H1 (cell line): ENCODE measurements around the gene ADAMTS4. TPM values are rescaled to one million over a fixed set of nuclear protein-coding genes. Genes with fewer than 3 reads are reported as not detected.

Experiments
- CTCF ChIA-PET: fragments of 300-600 bp; sonication (Branson Sonifier 250); formaldehyde crosslinking; loops from one replicate; lab custom pipeline; 2021; ENCODE audit not compliant: partially characterized antibody; lab: Charles Lee
- POLR2A ChIA-PET: fragments of 300-600 bp; sonication (Branson Sonifier 250); formaldehyde crosslinking; loops from one replicate; lab custom pipeline; 2021; ENCODE audit warnings: inconsistent platforms; ENCODE audit not compliant: partially characterized antibody; lab: Charles Lee
- DNase-seq, 2 experiments: peaks; one replicate each; pipeline versions ENCODE4 v3.0.0 to v3.0.0-alpha.2; 2010 to 2022; ENCODE audit warnings: low spot score in 2 of 2, low read depth in 1 of 2, mixed read lengths in 1 of 2
- FAIRE-seq: peaks from 2 replicates; lab custom pipeline; 2011; peaks lifted over from hg19 to GRCh38; lab: Jason Lieb, UNC
- H2AFZ ChIP-seq: 2 replicates; pipeline ENCODE4 v1.8.1; 2012; ENCODE audit warnings: low read length, inconsistent platforms
- H2AK5ac ChIP-seq: 2 replicates; pipeline ENCODE4 v1.6.1; 2013; ENCODE audit warnings: low read depth, low read length
- H2BK120ac ChIP-seq: replicated peaks from 2 replicates; pipeline ENCODE3; 2013; ENCODE audit warnings: low read depth, low read length, inconsistent platforms
- H2BK12ac ChIP-seq: 2 replicates; pipeline ENCODE4 v1.6.1; 2013; ENCODE audit warnings: low read depth, low read length
- H2BK15ac ChIP-seq: 2 replicates; pipeline ENCODE4 v1.6.1; 2013; ENCODE audit warnings: low read length
- H2BK20ac ChIP-seq: 2 replicates; pipeline ENCODE4 v1.6.1; 2013; ENCODE audit warnings: low read length
- H2BK5ac ChIP-seq: 2 replicates; pipeline ENCODE4 v1.6.1; 2013; ENCODE audit warnings: low read depth, low read length
- H3K14ac ChIP-seq: 2 replicates; pipeline ENCODE4 v1.6.1; 2013; ENCODE audit warnings: inconsistent platforms; ENCODE audit not compliant: insufficient read length
- H3K18ac ChIP-seq: 2 replicates; pipeline ENCODE4 v1.6.1; 2013; ENCODE audit warnings: low read length; ENCODE audit errors: extremely low read depth
- H3K23ac ChIP-seq: 2 replicates; pipeline ENCODE4 v1.6.1; 2013; ENCODE audit warnings: inconsistent platforms; ENCODE audit not compliant: insufficient read length
- H3K23me2 ChIP-seq: 2 replicates; pipeline ENCODE4 v1.6.1; 2013; ENCODE audit warnings: low read depth, low read length
- H3K27ac ChIP-seq: 2 replicates; pipeline ENCODE4 v1.6.1; 2011; ENCODE audit warnings: low read depth, low read length, inconsistent platforms
- H3K27me3 ChIP-seq, 4 experiments: replicated peaks in 1 of 4; 1 replicate in 1 of 4; 2 replicates in 3 of 4; pipeline versions ENCODE4 v1.6.1 to v1.8.1; 2011 to 2013; ENCODE audit warnings: low read length in 3 of 4, mild to moderate bottlenecking in 3 of 4, inconsistent platforms in 2 of 4, mixed read lengths in 2 of 4, moderate library complexity in 1 of 4; ENCODE audit not compliant: control insufficient read depth in 3 of 4, insufficient read depth in 3 of 4; ENCODE audit errors: extremely low read depth in 1 of 4
- H3K36me3 ChIP-seq, 4 experiments: 2 replicates each; pipeline versions ENCODE4 v1.6.1 to v1.8.1; 2011 to 2013; ENCODE audit warnings: mild to moderate bottlenecking in 4 of 4, low read length in 3 of 4, moderate library complexity in 2 of 4, control low read depth in 1 of 4, inconsistent platforms in 1 of 4; ENCODE audit not compliant: insufficient read depth in 4 of 4, control insufficient read depth in 2 of 4
- H3K4ac ChIP-seq: replicated peaks from 2 replicates; pipeline ENCODE3; 2013; ENCODE audit warnings: low read length, low read depth, mixed read lengths, inconsistent platforms; ENCODE audit not compliant: insufficient read length
- H3K4me1 ChIP-seq, 4 experiments: replicated peaks in 1 of 4; 1 replicate in 1 of 4; 2 replicates in 3 of 4; pipeline versions ENCODE4 v1.6.1 to v1.8.1; 2011 to 2013; ENCODE audit warnings: low read length in 3 of 4, inconsistent platforms in 2 of 4, mixed read lengths in 1 of 4; ENCODE audit not compliant: insufficient read depth in 4 of 4, control insufficient read depth in 3 of 4
- H3K4me2 ChIP-seq, 2 experiments: 2 replicates each; pipeline versions ENCODE4 v1.6.1 to v1.8.1; 2011 to 2013; ENCODE audit warnings: low read depth in 2 of 2, low read length in 2 of 2, control low read depth in 1 of 2, inconsistent platforms in 1 of 2, mild to moderate bottlenecking in 1 of 2; ENCODE audit not compliant: insufficient read depth in 1 of 2
- H3K4me3 ChIP-seq, 4 experiments: fragments of 200-600, 300-600 bp in 1 of 4; sonication (generic), shearing (Covaris generic), sonication (Bioruptor Twin) in 1 of 4; 2 replicates each; pipeline versions ENCODE4 v1.5.1 to v1.8.1; 2011 to 2016; ENCODE audit warnings: low read length in 4 of 4, low read depth in 3 of 4, control low read depth in 2 of 4, inconsistent platforms in 2 of 4, mild to moderate bottlenecking in 2 of 4, mixed read lengths in 1 of 4, moderate library complexity in 1 of 4; ENCODE audit not compliant: insufficient read depth in 2 of 4; ENCODE audit errors: extremely low read depth in 1 of 4
- H3K56ac ChIP-seq: replicated peaks from 2 replicates; pipeline ENCODE3; 2013; ENCODE audit warnings: low read depth, mild to moderate bottlenecking, mixed read lengths, low read length, inconsistent platforms; ENCODE audit not compliant: insufficient read length
- H3K79me1 ChIP-seq: 2 replicates; pipeline ENCODE4 v1.6.1; 2013; ENCODE audit warnings: low read depth, low read length, control low read depth
- H3K79me2 ChIP-seq, 2 experiments: 2 replicates each; pipeline versions ENCODE4 v1.6.1 to v1.8.1; 2012 to 2013; ENCODE audit warnings: low read length in 2 of 2, mild to moderate bottlenecking in 2 of 2, inconsistent platforms in 1 of 2; ENCODE audit not compliant: insufficient read depth in 2 of 2, control insufficient read depth in 1 of 2
- H3K9ac ChIP-seq, 4 experiments: replicated peaks in 1 of 4; 1 replicate in 1 of 4; 2 replicates in 3 of 4; pipeline versions ENCODE4 v1.6.1 to v1.8.1; 2011 to 2013; ENCODE audit warnings: low read depth in 3 of 4, low read length in 3 of 4, control low read depth in 2 of 4, mild to moderate bottlenecking in 2 of 4, moderate library complexity in 2 of 4, inconsistent platforms in 1 of 4; ENCODE audit errors: extremely low read depth in 1 of 4
- H3K9me3 ChIP-seq, 2 experiments: 2 replicates each; pipeline versions ENCODE4 v1.6.1 to v1.8.1; 2012 to 2013; ENCODE audit warnings: mild to moderate bottlenecking in 2 of 2, moderate library complexity in 2 of 2, control low read depth in 1 of 2, inconsistent platforms in 1 of 2, low read depth in 1 of 2, low read length in 1 of 2, mixed read lengths in 1 of 2; ENCODE audit not compliant: insufficient read depth in 2 of 2
- H4K20me1 ChIP-seq, 2 experiments: replicated peaks in 1 of 2; 2 replicates each; pipeline versions ENCODE3 to v1.8.1; 2011 to 2013; ENCODE audit warnings: inconsistent platforms in 2 of 2, low read length in 2 of 2, mild to moderate bottlenecking in 1 of 2; ENCODE audit not compliant: insufficient read depth in 2 of 2, control insufficient read depth in 1 of 2
- H4K5ac ChIP-seq: 2 replicates; pipeline ENCODE4 v1.6.1; 2013; ENCODE audit warnings: low read length, low read depth, mixed read lengths, inconsistent platforms; ENCODE audit not compliant: insufficient read length
- H4K8ac ChIP-seq: 2 replicates; pipeline ENCODE4 v1.8.0; 2013; ENCODE audit warnings: mild to moderate bottlenecking, moderate library complexity, low read length, inconsistent platforms; ENCODE audit not compliant: insufficient read depth; ENCODE audit errors: extremely low read depth
- H4K91ac ChIP-seq: replicated peaks from 2 replicates; pipeline ENCODE3; 2013; ENCODE audit warnings: low read length, mixed read lengths, inconsistent platforms; ENCODE audit not compliant: insufficient read length
- CHD2 ChIP-seq: IDR thresholded peaks from 2 replicates; pipeline ENCODE4 v1.6.1; 2012; ENCODE audit warnings: low read length, improper control_type of control experiment
- FOSL1 ChIP-seq: IDR thresholded peaks from 2 replicates; pipeline ENCODE4 v1.6.1; 2011; ENCODE audit warnings: mild to moderate bottlenecking, low read depth, low read length, moderate library complexity; ENCODE audit not compliant: insufficient read depth
- SIRT6 ChIP-seq: IDR thresholded peaks from one replicate; pipeline ENCODE4 v1.7.1; 2012; ENCODE audit warnings: low read length, inconsistent platforms
- WGBS, 2 experiments: shearing (Covaris generic) in 1 of 2; methylation state at CpG; one replicate each; pipeline versions ENCODE4 v1.1.6 to v1.1.7; 2013 to 2015; ENCODE audit warnings: low lambda C conversion rate in 2 of 2, mixed read lengths in 2 of 2, inconsistent platforms in 1 of 2, low coverage in 1 of 2, missing lambda C conversion rate in 1 of 2; ENCODE audit not compliant: insufficient replicate concordance in 2 of 2, insufficient coverage in 1 of 2, insufficient read length in 1 of 2; ENCODE audit errors: extremely low coverage in 1 of 2, missing lambda C conversion rate in 1 of 2; 5-methylcytosine and 5-hydroxymethylcytosine counted together
- polyA plus RNA-seq, 7 experiments: library from polyadenylated mRNA; depleted of rRNA in 3 of 7; stranded (reverse) in 5 of 7; unstranded in 2 of 7; fragments of >200 nt in 5 of 7; fragments of 200-250 nt in 2 of 7; gene quantifications; 1 replicate in 5 of 7; 2 replicates in 1 of 7; 4 replicates in 1 of 7; pipeline versions ENCODE4 v1.2.1 to v1.2.3, GENCODE V29; 2011 to 2013; ENCODE audit warnings: missing spikeins in 2 of 7, mixed read lengths in 2 of 7
- total RNA-seq: library from RNA; stranded (reverse); fragmentation: NEBNext Ultra II Directional; extraction: Animal tissue kit (Norgen Biotek cat#: 25700); gene quantifications from 2 replicates; pipeline ENCODE4 v1.2.1, GENCODE V29; 2021

The ADAMTS4 gene
- total and polyA plus RNA-seq, 2 of the 8 experiments (the other 6 are each of a cell fraction or from before 2014, with no cell fraction given) = 4.6 to 7.2 TPM

GRCh38 chr1:161145832-161146231 is 53.0 kb downstream of the ADAMTS4 start:
- no peak overlapping the region for H2AFZ ChIP-seq
- H3K14ac ChIP-seq = no peak overlapping the region
- no peak overlapping the region for H2BK15ac ChIP-seq
- H2BK20ac ChIP-seq = no peak overlapping the region
- no peak overlapping the region for H2BK5ac ChIP-seq
- H3K23me2 ChIP-seq = no peaks in the 10 kb centered on the region
- no peak overlapping the region for H2BK120ac ChIP-seq
- no peak overlapping the region for H3K23ac ChIP-seq
- H3K4ac ChIP-seq = no peak overlapping the region
- H4K5ac ChIP-seq = no peak overlapping the region
- no peaks in the 10 kb centered on the region for H4K20me1 ChIP-seq
- no peak overlapping the region for H2AK5ac ChIP-seq
- no peaks in the 10 kb centered on the region for H3K4me1 ChIP-seq
- CTCF ChIA-PET = interaction anchor here (0.6 to 1.3 kb wide), 3 partner anchors 10 to 44 kb away, joined by 3 to 4 read pairs (median 3); partner anchors contain the start of gene PPOX
- no peaks in the 10 kb centered on the region for H3K36me3 ChIP-seq
- H3K4me2 ChIP-seq = no peak overlapping the region
- WGBS, 2 experiments = 81% methylated on average over 3 of the region's 3 CpGs; no CpG with 5 or more reads in 1 of the 2 experiments
- no peaks in the 10 kb centered on the region for H3K79me1 ChIP-seq
- H3K18ac ChIP-seq = no peak overlapping the region
- no peak overlapping the region for H4K8ac ChIP-seq
- H3K9me3 ChIP-seq = no peaks in the 10 kb centered on the region
- TF ChIP-seq CHD2 = no peak
- TF ChIP-seq SIRT6 = no peak
- TF ChIP-seq FOSL1 = no peak
- no peaks in the 10 kb centered on the region for H3K27me3 ChIP-seq
- no peak overlapping the region for H3K9ac ChIP-seq
- POLR2A ChIA-PET = interaction anchor here (0.7 kb wide), 1 partner anchor 47 kb away, joined by 3 read pairs; no protein-coding TSS in a partner anchor
- no peak overlapping the region for H2BK12ac ChIP-seq
- no peak overlapping the region for H3K4me3 ChIP-seq
- H3K56ac ChIP-seq = no peak overlapping the region
- no peak overlapping the region for H3K27ac ChIP-seq
- no peak for DNase-seq
- no peak for FAIRE-seq
- H3K79me2 ChIP-seq = no peaks in the 10 kb centered on the region
- H4K91ac ChIP-seq = no peak overlapping the region
